ENCODE measurements around the gene SHLD2. TPM values are rescaled to one million over a fixed set of nuclear protein-coding genes. Genes with fewer than 3 reads are reported as not detected.
"Not testable (repeated sequence)": the region's sequence is repeated elsewhere in the genome, so short reads cannot be mapped to it uniquely, and the experiment has no call there.

SHLD2 gene
- polyA plus RNA-seq, 3 donors: 10.2 to 16.3 (median 16.2) TPM

DNA sequence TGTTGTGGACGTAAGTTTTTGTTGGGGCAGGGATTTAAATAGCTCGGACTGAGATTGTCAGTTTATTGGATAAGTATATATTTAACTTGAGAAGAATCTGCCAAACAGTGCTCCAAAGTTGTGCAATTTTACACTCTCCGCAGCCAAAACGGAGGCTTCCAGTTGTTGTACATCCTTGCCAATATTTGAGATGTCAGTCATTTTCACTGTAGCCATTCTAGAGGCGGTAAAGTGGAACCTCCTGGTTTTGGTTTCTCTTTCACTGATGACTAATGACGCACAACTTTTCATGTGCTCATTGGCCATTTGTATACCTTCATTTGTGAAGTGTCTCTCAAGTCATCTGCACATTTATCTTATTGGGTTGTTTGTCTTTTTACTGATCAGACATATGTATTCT is 105.9 kb downstream of the SHLD2 start:
- H3K4me1 ChIP-seq (ENCODE audit: control insufficient read depth in 1 of 2, insufficient read depth in 2 of 2, low read length in 2 of 2); H3K36me3 ChIP-seq (replicated peaks in 1 of 2; ENCODE audit: control insufficient read depth in 1 of 2, insufficient read depth in 2 of 2, low read length in 2 of 2); H4K20me1 ChIP-seq (ENCODE audit: insufficient read depth, low read length); H3K9me3 ChIP-seq (replicated peaks in 1 of 2; ENCODE audit: control insufficient read depth in 1 of 2, insufficient read depth in 1 of 2, low read length in 2 of 2); H2AFZ ChIP-seq (ENCODE audit: insufficient read depth, low read depth, low read length, poor library complexity, severe bottlenecking); H3K79me2 ChIP-seq (ENCODE audit: insufficient read depth, low read length); H3K36me3 Mint-ChIP-seq; H3K27me3 ChIP-seq (ENCODE audit: control insufficient read depth in 2 of 2, insufficient read depth in 2 of 2, low read length in 2 of 2); H3K4me2 ChIP-seq (replicated peaks; ENCODE audit: extremely low read depth, low read length, poor library complexity, severe bottlenecking); H3K9me3 Mint-ChIP-seq; H3K27ac ChIP-seq (ENCODE audit: low read depth in 1 of 2, low read length in 2 of 2); intact Hi-C loops (cut with micrococcal nuclease); H3K9ac ChIP-seq (ENCODE audit: insufficient read depth, low read length, poor library complexity, severe bottlenecking); H3K27me3 Mint-ChIP-seq (ENCODE audit: low read depth in 3 of 3): not testable (repeated sequence)
- H3K4me3 ChIP-seq (replicated peaks in 1 of 3; ENCODE audit: low read depth in 2 of 3, low read length in 3 of 3): peak overlapping the region in 2 of 3 experiments; percentile 22 to 51
- peak; percentile 43 to 74 (median 67) for DNase-seq
- Mint-ChIP-seq H3K27ac (peak overlapping the region in 4 of 7 donors; percentile 53 to 67 (median 60)), H3K4me3 (peak overlapping the region; percentile 37 to 46), H3K4me1 (peaks cover 12% of the 10 kb centered on the region)
- 40% methylated on average over 4 of the region's 6 CpGs for WGBS (ENCODE audit: insufficient coverage)

GRCh38 chr10:87204801-87205200 is 109.8 kb downstream of the SHLD2 start:
- H2AFZ ChIP-seq (ENCODE audit: insufficient read depth, low read depth, low read length, poor library complexity, severe bottlenecking); H3K4me2 ChIP-seq (replicated peaks; ENCODE audit: extremely low read depth, low read length, poor library complexity, severe bottlenecking); DNase-seq; H3K9ac ChIP-seq (ENCODE audit: insufficient read depth, low read length, poor library complexity, severe bottlenecking); H3K4me1 ChIP-seq (ENCODE audit: control insufficient read depth in 1 of 2, insufficient read depth in 2 of 2, low read length in 2 of 2); H3K79me2 ChIP-seq (ENCODE audit: insufficient read depth, low read length); H3K9me3 ChIP-seq (replicated peaks in 1 of 2; ENCODE audit: control insufficient read depth in 1 of 2, insufficient read depth in 1 of 2, low read length in 2 of 2); H3K27ac ChIP-seq (ENCODE audit: low read depth in 1 of 2, low read length in 2 of 2); intact Hi-C loops (cut with micrococcal nuclease); H4K20me1 ChIP-seq (ENCODE audit: insufficient read depth, low read length); H3K27me3 Mint-ChIP-seq (ENCODE audit: low read depth in 3 of 3); H3K36me3 ChIP-seq (replicated peaks in 1 of 2; ENCODE audit: control insufficient read depth in 1 of 2, insufficient read depth in 2 of 2, low read length in 2 of 2); H3K27me3 ChIP-seq (ENCODE audit: control insufficient read depth in 2 of 2, insufficient read depth in 2 of 2, low read length in 2 of 2); H3K9me3 Mint-ChIP-seq: not testable (repeated sequence)
- Mint-ChIP-seq H3K27ac (peak overlapping the region in 1 of 7 donors; percentile 8), H3K4me3 (peak overlapping the region in 1 of 2 donors; percentile 57), H3K4me1 (peaks cover 12% of the 10 kb centered on the region), H3K36me3 (peaks cover 13 to 15% of the 10 kb centered on the region in 2 donors)
- WGBS (ENCODE audit: insufficient coverage): no CpG with 5 or more reads among the region's 4 CpGs
- H3K4me3 ChIP-seq (replicated peaks in 1 of 3; ENCODE audit: low read depth in 2 of 3, low read length in 3 of 3): peak overlapping the region in 2 of 3 experiments; percentile 63 to 86

GRCh38 chr10:87206922-87207321 is 111.9 kb downstream of the SHLD2 start:
- H3K27me3 ChIP-seq (ENCODE audit: control insufficient read depth in 2 of 2, insufficient read depth in 2 of 2, low read length in 2 of 2); H3K79me2 ChIP-seq (ENCODE audit: insufficient read depth, low read length); H3K27ac Mint-ChIP-seq; H4K20me1 ChIP-seq (ENCODE audit: insufficient read depth, low read length); H3K27me3 Mint-ChIP-seq (ENCODE audit: low read depth in 3 of 3); H3K36me3 ChIP-seq (replicated peaks in 1 of 2; ENCODE audit: control insufficient read depth in 1 of 2, insufficient read depth in 2 of 2, low read length in 2 of 2); H3K4me3 Mint-ChIP-seq; DNase-seq; H2AFZ ChIP-seq (ENCODE audit: insufficient read depth, low read depth, low read length, poor library complexity, severe bottlenecking); H3K4me1 ChIP-seq (ENCODE audit: control insufficient read depth in 1 of 2, insufficient read depth in 2 of 2, low read length in 2 of 2); H3K27ac ChIP-seq (ENCODE audit: low read depth in 1 of 2, low read length in 2 of 2); H3K9ac ChIP-seq (ENCODE audit: insufficient read depth, low read length, poor library complexity, severe bottlenecking); H3K9me3 ChIP-seq (replicated peaks in 1 of 2; ENCODE audit: control insufficient read depth in 1 of 2, insufficient read depth in 1 of 2, low read length in 2 of 2); H3K4me2 ChIP-seq (replicated peaks; ENCODE audit: extremely low read depth, low read length, poor library complexity, severe bottlenecking); H3K9me3 Mint-ChIP-seq; intact Hi-C loops (cut with micrococcal nuclease); H3K4me3 ChIP-seq (replicated peaks in 1 of 3; ENCODE audit: low read depth in 2 of 3, low read length in 3 of 3): not testable (repeated sequence)
- peaks cover 13 to 16% of the 10 kb centered on the region in 2 donors for H3K36me3 Mint-ChIP-seq
- H3K4me1 Mint-ChIP-seq: peaks cover 14% of the 10 kb centered on the region
- WGBS (ENCODE audit: insufficient coverage): no CpG with 5 or more reads among the region's 4 CpGs

DNA sequence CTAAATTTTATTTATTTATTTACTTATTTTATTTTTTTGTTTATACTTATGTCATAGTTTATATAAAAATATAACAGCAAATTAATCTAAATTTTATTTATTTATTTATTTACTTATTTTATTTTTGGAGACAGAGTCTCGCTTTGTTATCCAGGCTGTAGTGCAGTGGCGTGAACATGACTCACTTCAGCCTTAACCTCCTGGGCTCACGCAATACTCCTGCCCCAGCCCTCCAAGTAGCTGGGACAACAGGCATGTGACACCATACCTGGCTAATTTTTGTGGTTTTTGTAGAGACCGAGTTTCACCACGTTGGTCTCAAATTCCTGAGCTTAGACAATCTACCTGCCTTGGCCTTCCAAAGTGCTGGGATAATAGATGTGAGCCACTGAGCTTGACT is 115.3 kb downstream of the SHLD2 start:
- H3K27me3 Mint-ChIP-seq (ENCODE audit: low read depth in 3 of 3); H3K9me3 Mint-ChIP-seq; intact Hi-C loops (cut with micrococcal nuclease); H3K27me3 ChIP-seq (ENCODE audit: control insufficient read depth in 2 of 2, insufficient read depth in 2 of 2, low read length in 2 of 2); H3K4me3 ChIP-seq (replicated peaks in 1 of 3; ENCODE audit: low read depth in 2 of 3, low read length in 3 of 3); H3K4me2 ChIP-seq (replicated peaks; ENCODE audit: extremely low read depth, low read length, poor library complexity, severe bottlenecking); H4K20me1 ChIP-seq (ENCODE audit: insufficient read depth, low read length); H2AFZ ChIP-seq (ENCODE audit: insufficient read depth, low read depth, low read length, poor library complexity, severe bottlenecking); H3K27ac ChIP-seq (ENCODE audit: low read depth in 1 of 2, low read length in 2 of 2); H3K36me3 ChIP-seq (replicated peaks in 1 of 2; ENCODE audit: control insufficient read depth in 1 of 2, insufficient read depth in 2 of 2, low read length in 2 of 2); DNase-seq; H3K79me2 ChIP-seq (ENCODE audit: insufficient read depth, low read length); H3K9ac ChIP-seq (ENCODE audit: insufficient read depth, low read length, poor library complexity, severe bottlenecking); H3K27ac Mint-ChIP-seq; H3K9me3 ChIP-seq (replicated peaks in 1 of 2; ENCODE audit: control insufficient read depth in 1 of 2, insufficient read depth in 1 of 2, low read length in 2 of 2); H3K4me3 Mint-ChIP-seq: not testable (repeated sequence)
- peaks cover 27 to 33% of the 10 kb centered on the region in 2 donors for H3K4me1 ChIP-seq (ENCODE audit: control insufficient read depth in 1 of 2, insufficient read depth in 2 of 2, low read length in 2 of 2)
- Mint-ChIP-seq H3K36me3 (peaks cover 13 to 16% of the 10 kb centered on the region in 2 donors), H3K4me1 (peaks cover 34% of the 10 kb centered on the region)
- WGBS (ENCODE audit: insufficient coverage): no CpG with 5 or more reads among the region's 5 CpGs

All from CD14-positive monocyte (primary cell).